DOHH2 (cell line): ENCODE results near the gene GRID2.

Experiments
- H3F3A ChIP-seq: fragments of 200-600 bp; sonication (generic), shearing (Covaris generic); 2 replicates; pipeline ENCODE4 v1.6.0; 2016; ENCODE audit warnings: antibody characterized with exemption, mild to moderate bottlenecking; ENCODE audit not compliant: control insufficient read depth, insufficient read depth
- H3K27ac ChIP-seq: fragments of 200-600 bp; sonication (generic); 2 replicates; pipeline ENCODE4 v1.5.1; 2014; ENCODE audit warnings: low read depth, mild to moderate bottlenecking, low read length, moderate library complexity
- H3K27me3 ChIP-seq: fragments of 200-600 bp; sonication (generic); 2 replicates; pipeline ENCODE4 v1.6.1; 2014; ENCODE audit warnings: mild to moderate bottlenecking, low read length, mixed read lengths; ENCODE audit not compliant: control insufficient read depth
- H3K36me3 ChIP-seq: fragments of 200-600 bp; sonication (generic); 2 replicates; pipeline ENCODE4 v1.6.1; 2014; ENCODE audit warnings: mild to moderate bottlenecking, low read length, moderate library complexity, mixed read lengths; ENCODE audit not compliant: control insufficient read depth
- H3K4me1 ChIP-seq: fragments of 200-600 bp; sonication (generic); 2 replicates; pipeline ENCODE4 v1.6.1; 2014; ENCODE audit warnings: mild to moderate bottlenecking, low read length, mixed read lengths; ENCODE audit not compliant: control insufficient read depth
- H3K4me2 ChIP-seq: fragments of 200-600 bp; sonication (generic); 2 replicates; pipeline ENCODE4 v1.6.0; 2014; ENCODE audit warnings: mild to moderate bottlenecking, low read length, moderate library complexity
- H3K4me3 ChIP-seq: fragments of 200-600 bp; sonication (generic); 2 replicates; pipeline ENCODE4 v1.5.1; 2014; ENCODE audit warnings: mild to moderate bottlenecking, low read length, mixed read lengths
- H3K79me2 ChIP-seq: fragments of 200-600 bp; sonication (generic); 2 replicates; pipeline ENCODE4 v1.6.1; 2014; ENCODE audit warnings: mild to moderate bottlenecking, low read length, mixed read lengths; ENCODE audit not compliant: control insufficient read depth
- H3K9me2 ChIP-seq: fragments of 200-600 bp; sonication (generic); replicated peaks from 2 replicates; pipeline ENCODE4 v1.6.1; 2014; ENCODE audit warnings: mild to moderate bottlenecking, low read length, mixed read lengths; ENCODE audit not compliant: control insufficient read depth
- H3K9me3 ChIP-seq: fragments of 200-600 bp; sonication (generic); 2 replicates; pipeline ENCODE4 v1.6.1; 2014; ENCODE audit warnings: antibody characterized with exemption, low read length, mixed read lengths; ENCODE audit not compliant: control insufficient read depth, insufficient read depth
- H4K20me1 ChIP-seq: fragments of 200-600 bp; sonication (generic); 2 replicates; pipeline ENCODE4 v1.6.0; 2014; ENCODE audit warnings: low read depth, mild to moderate bottlenecking, antibody characterized with exemption, low read length, moderate library complexity; ENCODE audit not compliant: control insufficient read depth, insufficient read depth
- EZH2phosphoT487 ChIP-seq: fragments of 200-600 bp; sonication (generic); IDR thresholded peaks from 2 replicates; pipeline ENCODE4 v1.6.1; 2017; ENCODE audit warnings: borderline replicate concordance, mild to moderate bottlenecking, antibody characterized with exemption, low read length, moderate library complexity, mixed read lengths
- TF ChIP-seq, protein P1 (sequence below): fragments of 200-600 bp; sonication (generic); IDR thresholded peaks from one replicate; pipeline ENCODE4 v1.5.1; 2014; ENCODE audit warnings: antibody characterized with exemption, mild to moderate bottlenecking, low read depth, low read length; ENCODE audit not compliant: poor library complexity, severe bottlenecking

The GRID2 gene

DNA sequence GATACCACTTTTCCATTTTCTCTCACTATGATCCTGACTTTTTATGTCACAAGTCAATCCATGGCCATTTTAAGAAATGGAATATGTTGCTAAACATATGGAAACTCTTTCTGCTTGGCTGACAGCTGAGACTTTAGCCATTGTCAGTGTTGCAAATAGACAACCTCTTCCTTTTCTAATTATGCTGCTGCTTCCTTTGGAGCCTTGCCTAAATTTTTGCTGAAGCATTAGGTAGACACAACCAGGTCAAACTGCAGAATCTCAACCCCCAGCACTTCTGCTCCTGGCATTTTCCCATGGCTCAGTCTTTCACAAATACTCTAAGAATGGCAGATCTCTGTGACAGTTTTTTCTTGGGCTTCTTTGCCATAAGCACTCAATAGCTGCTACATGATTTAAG lies 543.3 kb downstream of the GRID2 start:
- Histone ChIP-seq H3K27me3 (no peaks in the 10 kb centered on the region), H3F3A (no peaks in the 10 kb centered on the region), H3K9me3 (no peaks in the 10 kb centered on the region), H3K4me1 (no peaks in the 10 kb centered on the region), H3K36me3 (no peaks in the 10 kb centered on the region), H3K4me2 (no peak overlapping the region), H3K4me3 (no peak overlapping the region), H4K20me1 (no peaks in the 10 kb centered on the region), H3K9me2 (no peaks in the 10 kb centered on the region), H3K79me2 (no peaks in the 10 kb centered on the region), H3K27ac (no peak overlapping the region)
- TF ChIP-seq, protein P1, sequence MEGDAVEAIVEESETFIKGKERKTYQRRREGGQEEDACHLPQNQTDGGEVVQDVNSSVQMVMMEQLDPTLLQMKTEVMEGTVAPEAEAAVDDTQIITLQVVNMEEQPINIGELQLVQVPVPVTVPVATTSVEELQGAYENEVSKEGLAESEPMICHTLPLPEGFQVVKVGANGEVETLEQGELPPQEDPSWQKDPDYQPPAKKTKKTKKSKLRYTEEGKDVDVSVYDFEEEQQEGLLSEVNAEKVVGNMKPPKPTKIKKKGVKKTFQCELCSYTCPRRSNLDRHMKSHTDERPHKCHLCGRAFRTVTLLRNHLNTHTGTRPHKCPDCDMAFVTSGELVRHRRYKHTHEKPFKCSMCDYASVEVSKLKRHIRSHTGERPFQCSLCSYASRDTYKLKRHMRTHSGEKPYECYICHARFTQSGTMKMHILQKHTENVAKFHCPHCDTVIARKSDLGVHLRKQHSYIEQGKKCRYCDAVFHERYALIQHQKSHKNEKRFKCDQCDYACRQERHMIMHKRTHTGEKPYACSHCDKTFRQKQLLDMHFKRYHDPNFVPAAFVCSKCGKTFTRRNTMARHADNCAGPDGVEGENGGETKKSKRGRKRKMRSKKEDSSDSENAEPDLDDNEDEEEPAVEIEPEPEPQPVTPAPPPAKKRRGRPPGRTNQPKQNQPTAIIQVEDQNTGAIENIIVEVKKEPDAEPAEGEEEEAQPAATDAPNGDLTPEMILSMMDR, result no peak
- no peak for TF ChIP-seq EZH2phosphoT487

DNA sequence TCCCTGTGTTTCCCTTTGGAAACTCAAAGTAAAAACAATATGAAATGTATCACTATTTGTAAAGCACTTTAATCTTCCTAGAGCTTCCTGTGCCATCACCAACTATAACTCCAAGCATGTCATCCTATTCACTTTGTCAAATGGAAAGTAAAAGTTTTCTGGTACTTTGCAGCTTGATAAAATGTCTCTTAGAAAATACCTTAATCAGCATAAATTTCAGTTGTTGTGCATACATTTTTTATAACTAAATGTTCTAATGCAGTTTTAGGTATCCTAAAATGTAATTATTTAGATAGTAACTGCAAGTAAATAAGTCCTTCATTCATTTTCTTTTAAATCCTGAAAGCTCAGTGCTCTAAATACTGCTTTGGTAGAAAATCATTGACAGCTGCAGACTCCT lies 558.7 kb downstream of the GRID2 start:
- H3K9me3 ChIP-seq, result no peaks in the 10 kb centered on the region
- no peaks in the 10 kb centered on the region for H3K27me3 ChIP-seq
- H3K79me2 ChIP-seq, result no peaks in the 10 kb centered on the region
- H3K4me3 ChIP-seq, result no peak overlapping the region
- H3K27ac ChIP-seq, result no peak overlapping the region
- no peak for TF ChIP-seq EZH2phosphoT487
- TF ChIP-seq, protein P1, result no peak
- no peak overlapping the region for H3K4me2 ChIP-seq
- no peaks in the 10 kb centered on the region for H3K4me1 ChIP-seq
- H3K36me3 ChIP-seq, result no peaks in the 10 kb centered on the region
- no peaks in the 10 kb centered on the region for H4K20me1 ChIP-seq
- H3K9me2 ChIP-seq, result no peaks in the 10 kb centered on the region
- no peaks in the 10 kb centered on the region for H3F3A ChIP-seq

DNA sequence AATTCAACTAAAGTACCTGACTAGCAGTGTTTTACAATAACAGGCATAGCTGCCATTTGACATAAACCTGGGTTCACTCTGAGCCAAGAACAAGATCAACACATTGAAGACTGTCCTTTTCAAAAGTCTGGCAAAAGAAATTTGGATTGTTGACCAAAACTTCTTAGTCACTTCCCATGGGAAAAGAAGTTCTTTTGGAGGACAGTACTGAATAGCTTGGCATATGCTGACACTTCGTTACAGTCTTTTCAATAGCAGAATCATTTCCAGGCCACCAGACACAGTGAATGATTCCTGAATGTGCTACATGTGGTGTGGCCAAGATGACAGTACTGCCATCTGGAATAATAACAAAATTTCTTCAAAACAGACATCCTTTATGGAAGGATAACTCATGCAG lies 560.3 kb downstream of the GRID2 start:
- H3K4me2 ChIP-seq, result no peak overlapping the region
- H3K9me2 ChIP-seq, result no peaks in the 10 kb centered on the region
- no peaks in the 10 kb centered on the region for H3K27me3 ChIP-seq
- H4K20me1 ChIP-seq, result no peaks in the 10 kb centered on the region
- H3K4me1 ChIP-seq, result no peaks in the 10 kb centered on the region
- no peaks in the 10 kb centered on the region for H3F3A ChIP-seq
- no peaks in the 10 kb centered on the region for H3K9me3 ChIP-seq
- H3K4me3 ChIP-seq, result no peak overlapping the region
- no peak for TF ChIP-seq EZH2phosphoT487
- TF ChIP-seq, protein P1, result no peak
- no peaks in the 10 kb centered on the region for H3K79me2 ChIP-seq
- no peaks in the 10 kb centered on the region for H3K36me3 ChIP-seq
- H3K27ac ChIP-seq, result no peak overlapping the region

DNA sequence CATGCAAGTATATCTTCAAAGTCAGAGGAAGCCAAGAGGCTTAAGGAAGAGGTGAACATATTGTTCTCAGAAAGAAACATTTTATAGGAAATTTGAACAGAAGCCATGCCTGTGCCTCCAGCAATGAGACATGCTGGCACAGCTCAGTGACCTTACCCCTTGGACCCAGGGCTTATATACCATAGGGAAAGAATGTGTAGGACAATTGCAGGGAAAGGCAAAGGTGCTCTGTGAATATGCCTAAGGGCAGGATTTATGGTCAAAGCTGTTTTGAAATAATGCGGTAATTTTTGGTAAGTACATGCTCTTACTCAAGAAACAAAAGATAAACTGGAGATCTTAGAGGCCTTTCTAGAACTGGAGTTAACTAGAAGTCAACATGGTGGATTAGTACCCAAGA lies 568.8 kb downstream of the GRID2 start:
- H4K20me1 ChIP-seq, result no peaks in the 10 kb centered on the region
- H3K9me2 ChIP-seq, result no peaks in the 10 kb centered on the region
- H3K4me1 ChIP-seq, result no peaks in the 10 kb centered on the region
- no peak overlapping the region for H3K4me2 ChIP-seq
- no peaks in the 10 kb centered on the region for H3F3A ChIP-seq
- H3K9me3 ChIP-seq, result no peaks in the 10 kb centered on the region
- H3K4me3 ChIP-seq, result no peak overlapping the region
- no peak overlapping the region for H3K27ac ChIP-seq
- no peak for TF ChIP-seq EZH2phosphoT487
- TF ChIP-seq, protein P1, result no peak
- H3K79me2 ChIP-seq, result no peaks in the 10 kb centered on the region
- no peaks in the 10 kb centered on the region for H3K27me3 ChIP-seq
- no peaks in the 10 kb centered on the region for H3K36me3 ChIP-seq
